Measurements from ENCODE around the gene AVPR2. TPM values are rescaled to one million over a fixed set of nuclear protein-coding genes. Genes with fewer than 3 reads are reported as not detected.
A peak's percentile ranks its signal among the peaks of the same experiment; 100 is the strongest.

The AVPR2 gene
- total and polyA plus RNA-seq, 9 of the 15 experiments (the other 6 are each of a cell fraction or from before 2014, with no cell fraction given), result not detected

DNA sequence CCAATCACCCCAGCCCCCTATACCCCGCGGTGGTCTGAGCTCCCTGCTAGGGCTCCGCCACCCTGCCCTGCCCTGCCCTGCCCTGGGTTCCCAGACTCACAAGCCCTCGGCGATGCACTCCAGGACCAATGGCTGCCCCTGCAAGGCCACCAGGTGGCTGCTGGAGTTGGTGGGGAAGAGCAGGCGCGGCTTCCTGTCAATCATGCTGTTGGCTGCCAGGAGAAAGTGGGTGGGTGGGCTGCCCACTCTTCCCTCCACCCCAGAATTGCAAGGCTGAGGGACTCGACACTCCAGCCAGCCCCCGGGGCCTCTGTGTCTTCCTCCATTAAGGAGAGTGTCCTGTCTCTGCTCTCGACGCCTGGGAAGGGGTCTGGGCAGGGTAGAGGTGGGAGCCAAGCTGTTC, 34.2 kb upstream of the AVPR2 start:
- H4K20me1 ChIP-seq (replicated peaks; ENCODE audit: control insufficient read depth, insufficient read depth, low read length), result 0 out of 2 replicates have a peak, but pooled peaks cover 17% of the 10 kb centered on the region
- TF ChIP-seq, protein P1, sequence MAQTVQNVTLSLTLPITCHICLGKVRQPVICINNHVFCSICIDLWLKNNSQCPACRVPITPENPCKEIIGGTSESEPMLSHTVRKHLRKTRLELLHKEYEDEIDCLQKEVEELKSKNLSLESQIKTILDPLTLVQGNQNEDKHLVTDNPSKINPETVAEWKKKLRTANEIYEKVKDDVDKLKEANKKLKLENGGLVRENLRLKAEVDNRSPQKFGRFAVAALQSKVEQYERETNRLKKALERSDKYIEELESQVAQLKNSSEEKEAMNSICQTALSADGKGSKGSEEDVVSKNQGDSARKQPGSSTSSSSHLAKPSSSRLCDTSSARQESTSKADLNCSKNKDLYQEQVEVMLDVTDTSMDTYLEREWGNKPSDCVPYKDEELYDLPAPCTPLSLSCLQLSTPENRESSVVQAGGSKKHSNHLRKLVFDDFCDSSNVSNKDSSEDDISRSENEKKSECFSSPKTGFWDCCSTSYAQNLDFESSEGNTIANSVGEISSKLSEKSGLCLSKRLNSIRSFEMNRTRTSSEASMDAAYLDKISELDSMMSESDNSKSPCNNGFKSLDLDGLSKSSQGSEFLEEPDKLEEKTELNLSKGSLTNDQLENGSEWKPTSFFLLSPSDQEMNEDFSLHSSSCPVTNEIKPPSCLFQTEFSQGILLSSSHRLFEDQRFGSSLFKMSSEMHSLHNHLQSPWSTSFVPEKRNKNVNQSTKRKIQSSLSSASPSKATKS (CRISPR knock-in tag; IDR thresholded peaks at IDR 0.05), result no peak
- TF ChIP-seq, protein P2, sequence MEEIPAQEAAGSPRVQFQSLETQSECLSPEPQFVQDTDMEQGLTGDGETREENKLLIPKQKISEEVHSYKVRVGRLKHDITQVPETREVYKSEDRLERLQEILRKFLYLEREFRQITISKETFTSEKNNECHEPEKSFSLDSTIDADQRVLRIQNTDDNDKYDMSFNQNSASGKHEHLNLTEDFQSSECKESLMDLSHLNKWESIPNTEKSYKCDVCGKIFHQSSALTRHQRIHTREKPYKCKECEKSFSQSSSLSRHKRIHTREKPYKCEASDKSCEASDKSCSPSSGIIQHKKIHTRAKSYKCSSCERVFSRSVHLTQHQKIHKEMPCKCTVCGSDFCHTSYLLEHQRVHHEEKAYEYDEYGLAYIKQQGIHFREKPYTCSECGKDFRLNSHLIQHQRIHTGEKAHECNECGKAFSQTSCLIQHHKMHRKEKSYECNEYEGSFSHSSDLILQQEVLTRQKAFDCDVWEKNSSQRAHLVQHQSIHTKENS (CRISPR knock-in tag; IDR thresholded peaks at IDR 0.05), result no peak
- TF ChIP-seq, protein P3, sequence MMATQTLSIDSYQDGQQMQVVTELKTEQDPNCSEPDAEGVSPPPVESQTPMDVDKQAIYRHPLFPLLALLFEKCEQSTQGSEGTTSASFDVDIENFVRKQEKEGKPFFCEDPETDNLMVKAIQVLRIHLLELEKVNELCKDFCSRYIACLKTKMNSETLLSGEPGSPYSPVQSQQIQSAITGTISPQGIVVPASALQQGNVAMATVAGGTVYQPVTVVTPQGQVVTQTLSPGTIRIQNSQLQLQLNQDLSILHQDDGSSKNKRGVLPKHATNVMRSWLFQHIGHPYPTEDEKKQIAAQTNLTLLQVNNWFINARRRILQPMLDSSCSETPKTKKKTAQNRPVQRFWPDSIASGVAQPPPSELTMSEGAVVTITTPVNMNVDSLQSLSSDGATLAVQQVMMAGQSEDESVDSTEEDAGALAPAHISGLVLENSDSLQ (IDR thresholded peaks at IDR 0.05), result peak; percentile 28; the same call in 1 of the 2 replicates
- no peak for TF ChIP-seq RBM17 (IDR thresholded peaks at IDR 0.05; ENCODE audit: borderline replicate concordance, low read depth, low read length)
- TF ChIP-seq, protein P4, sequence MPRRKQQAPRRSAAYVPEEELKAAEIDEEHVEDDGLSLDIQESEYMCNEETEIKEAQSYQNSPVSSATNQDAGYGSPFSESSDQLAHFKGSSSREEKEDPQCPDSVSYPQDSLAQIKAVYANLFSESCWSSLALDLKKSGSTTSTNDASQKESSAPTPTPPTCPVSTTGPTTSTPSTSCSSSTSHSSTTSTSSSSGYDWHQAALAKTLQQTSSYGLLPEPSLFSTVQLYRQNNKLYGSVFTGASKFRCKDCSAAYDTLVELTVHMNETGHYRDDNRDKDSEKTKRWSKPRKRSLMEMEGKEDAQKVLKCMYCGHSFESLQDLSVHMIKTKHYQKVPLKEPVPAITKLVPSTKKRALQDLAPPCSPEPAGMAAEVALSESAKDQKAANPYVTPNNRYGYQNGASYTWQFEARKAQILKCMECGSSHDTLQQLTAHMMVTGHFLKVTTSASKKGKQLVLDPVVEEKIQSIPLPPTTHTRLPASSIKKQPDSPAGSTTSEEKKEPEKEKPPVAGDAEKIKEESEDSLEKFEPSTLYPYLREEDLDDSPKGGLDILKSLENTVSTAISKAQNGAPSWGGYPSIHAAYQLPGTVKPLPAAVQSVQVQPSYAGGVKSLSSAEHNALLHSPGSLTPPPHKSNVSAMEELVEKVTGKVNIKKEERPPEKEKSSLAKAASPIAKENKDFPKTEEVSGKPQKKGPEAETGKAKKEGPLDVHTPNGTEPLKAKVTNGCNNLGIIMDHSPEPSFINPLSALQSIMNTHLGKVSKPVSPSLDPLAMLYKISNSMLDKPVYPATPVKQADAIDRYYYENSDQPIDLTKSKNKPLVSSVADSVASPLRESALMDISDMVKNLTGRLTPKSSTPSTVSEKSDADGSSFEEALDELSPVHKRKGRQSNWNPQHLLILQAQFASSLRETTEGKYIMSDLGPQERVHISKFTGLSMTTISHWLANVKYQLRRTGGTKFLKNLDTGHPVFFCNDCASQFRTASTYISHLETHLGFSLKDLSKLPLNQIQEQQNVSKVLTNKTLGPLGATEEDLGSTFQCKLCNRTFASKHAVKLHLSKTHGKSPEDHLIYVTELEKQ (CRISPR knock-in tag; IDR thresholded peaks at IDR 0.05), result no peak
- TF ChIP-seq NR4A1 (CRISPR knock-in tag; IDR thresholded peaks at IDR 0.05), result no peak
- TF ChIP-seq NR4A1 (tag; IDR thresholded peaks at IDR 0.05), result no peak
- TF ChIP-seq MYBL2 (IDR thresholded peaks at IDR 0.05; ENCODE audit: low read depth), result no peak
- TF ChIP-seq MYBL2 (CRISPR knock-in tag; IDR thresholded peaks at IDR 0.05; ENCODE audit: borderline replicate concordance), result no peak
- H3K4me2 ChIP-seq (ENCODE audit: insufficient read depth, low read length), result no peak overlapping the region
- H3K9me1 ChIP-seq (ENCODE audit: control insufficient read depth, insufficient read depth, low read length), result no peaks in the 10 kb centered on the region
- no peak for ATAC-seq
- POLR2A ChIA-PET, result no interaction called here
- BruUV-seq (replicated peaks), result no TSS peak
- H3K79me2 ChIP-seq (ENCODE audit: control insufficient read depth, insufficient read depth, low read length), result no peaks in the 10 kb centered on the region
- H3K36me3 ChIP-seq (ENCODE audit: control insufficient read depth, insufficient read depth, low read length), result no peaks in the 10 kb centered on the region
- H2AFZ ChIP-seq (ENCODE audit: low read depth, low read length), result no peak overlapping the region
- WGBS (ENCODE audit: insufficient coverage, low coverage, missing lambda C conversion rate), result 10% methylated on average over 8 of the region's 11 CpGs
- no peak overlapping the region for H3K4me3 ChIP-seq
- H3K4me1 ChIP-seq (replicated peaks in 1 of 2; ENCODE audit: control insufficient read depth in 2 of 2, insufficient read depth in 2 of 2, low read length in 2 of 2), result peaks cover 0 to 18% of the 10 kb centered on the region in 2 experiments; a peak in 2 of 5 replicates
- H3K27me3 ChIP-seq (ENCODE audit: control insufficient read depth in 2 of 2, insufficient read depth in 2 of 2, low read length in 2 of 2), result peaks cover 9 to 72% of the 10 kb centered on the region in 2 experiments; a peak in 3 of 5 replicates
- H3K9ac ChIP-seq (ENCODE audit: insufficient read depth in 1 of 2, low read depth in 2 of 2, low read length in 2 of 2), result no peak overlapping the region
- no peak for DNase-seq (ENCODE audit: extremely low read depth in 1 of 4, low spot score in 3 of 4)
- CTCF ChIA-PET (ENCODE audit: low intra/inter-chr PET ratio), result no interaction called here
- intact Hi-C loops (cut with micrococcal nuclease) (no loop called here), in situ Hi-C loops (cut with MboI) (no loop called here)
- no peak for FAIRE-seq
- H3K9me3 ChIP-seq (replicated peaks; ENCODE audit: control insufficient read depth, insufficient read depth, low read depth, low read length), result no peaks in the 10 kb centered on the region
- H3K27ac ChIP-seq (ENCODE audit: extremely low read depth, low read depth, low read length), result no peak overlapping the region

All from K562 (cell line).